Measurements from ENCODE around the gene KCNQ1.

DNA sequence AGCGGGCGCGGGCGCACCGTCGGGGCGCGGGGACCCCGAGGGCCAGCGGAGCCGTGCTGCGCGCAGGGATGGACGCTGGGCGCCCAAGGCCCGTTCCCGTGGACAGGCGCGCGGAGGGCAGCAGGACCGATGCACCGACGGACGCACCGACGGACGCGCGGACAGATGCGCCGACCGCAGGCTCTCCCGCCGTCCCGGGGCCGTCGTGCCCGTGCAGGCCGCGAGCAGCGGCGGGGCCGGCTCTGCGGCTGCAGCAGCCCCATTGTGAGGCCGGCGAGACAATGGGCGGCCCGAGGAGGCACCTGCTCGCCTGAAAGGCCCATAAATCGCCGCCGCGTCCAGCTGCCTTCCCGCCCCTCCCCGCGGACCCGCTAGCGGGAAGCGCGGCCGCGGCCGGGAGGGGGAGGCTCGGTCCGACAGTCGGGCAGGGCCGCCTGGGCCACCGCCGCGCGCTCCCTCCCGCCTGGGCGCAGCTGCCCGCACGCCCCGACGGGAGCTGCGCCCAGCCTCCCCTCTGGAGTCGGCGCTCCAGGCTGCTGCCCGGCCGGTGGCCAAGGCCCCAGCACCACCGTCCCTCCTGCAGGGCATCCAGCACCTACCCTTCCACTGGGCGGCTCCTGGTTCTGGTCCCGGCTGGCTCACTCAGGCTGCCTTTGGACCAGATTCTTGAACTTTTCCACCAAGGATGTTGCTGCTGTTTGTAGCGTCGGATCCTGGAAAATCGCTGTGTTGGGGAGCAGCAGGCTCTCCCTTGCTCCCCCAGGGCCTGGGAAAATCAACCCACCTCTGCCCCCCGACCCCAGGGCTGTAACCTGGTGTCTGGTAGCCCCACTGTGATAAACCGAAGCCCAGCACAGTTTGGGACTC, 425.0 kb downstream of the KCNQ1 start:
- no peak for TF ChIP-seq POLR2AphosphoS5 (IDR thresholded peaks at IDR 0.05)
- TF ChIP-seq, protein P1, sequence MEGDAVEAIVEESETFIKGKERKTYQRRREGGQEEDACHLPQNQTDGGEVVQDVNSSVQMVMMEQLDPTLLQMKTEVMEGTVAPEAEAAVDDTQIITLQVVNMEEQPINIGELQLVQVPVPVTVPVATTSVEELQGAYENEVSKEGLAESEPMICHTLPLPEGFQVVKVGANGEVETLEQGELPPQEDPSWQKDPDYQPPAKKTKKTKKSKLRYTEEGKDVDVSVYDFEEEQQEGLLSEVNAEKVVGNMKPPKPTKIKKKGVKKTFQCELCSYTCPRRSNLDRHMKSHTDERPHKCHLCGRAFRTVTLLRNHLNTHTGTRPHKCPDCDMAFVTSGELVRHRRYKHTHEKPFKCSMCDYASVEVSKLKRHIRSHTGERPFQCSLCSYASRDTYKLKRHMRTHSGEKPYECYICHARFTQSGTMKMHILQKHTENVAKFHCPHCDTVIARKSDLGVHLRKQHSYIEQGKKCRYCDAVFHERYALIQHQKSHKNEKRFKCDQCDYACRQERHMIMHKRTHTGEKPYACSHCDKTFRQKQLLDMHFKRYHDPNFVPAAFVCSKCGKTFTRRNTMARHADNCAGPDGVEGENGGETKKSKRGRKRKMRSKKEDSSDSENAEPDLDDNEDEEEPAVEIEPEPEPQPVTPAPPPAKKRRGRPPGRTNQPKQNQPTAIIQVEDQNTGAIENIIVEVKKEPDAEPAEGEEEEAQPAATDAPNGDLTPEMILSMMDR (IDR thresholded peaks at IDR 0.05) = no peak

Measured in sigmoid colon (tissue), 4 donors.